Measurements from ENCODE around the gene CADM1. TPM values are rescaled to one million over a fixed set of nuclear protein-coding genes. Genes with fewer than 3 reads are reported as not detected.

CADM1 gene
- total RNA-seq, 2 experiments from 2014 or later: 59.7 to 89.7 TPM

- Histone ChIP-seq H3K27ac (ENCODE audit: low read depth, low read length, poor library complexity, severe bottlenecking) (no peak overlapping the region), H3K79me2 (ENCODE audit: insufficient read depth, low read depth, low read length) (no peaks in the 10 kb centered on the region), H3K9me2 (ENCODE audit: insufficient read depth, low read length) (no peaks in the 10 kb centered on the region), H3K36me3 (ENCODE audit: insufficient read depth, low read length) (no peaks in the 10 kb centered on the region), H2AFZ (ENCODE audit: low read length) (no peak overlapping the region), H3K4me3 (ENCODE audit: low read depth, low read length, poor library complexity, severe bottlenecking) (no peak overlapping the region), H3K4me2 (ENCODE audit: low read length) (no peak overlapping the region), H3K9me3 (ENCODE audit: low read length) (no peaks in the 10 kb centered on the region), H3K4me1 (ENCODE audit: insufficient read depth, low read length, poor library complexity, severe bottlenecking) (no peaks in the 10 kb centered on the region), H4K20me1 (ENCODE audit: insufficient read depth, low read length) (no peaks in the 10 kb centered on the region)
- no TSS peak for BruUV-seq (replicated peaks)
- POLR2A ChIA-PET: no interaction called here
- DNase-seq (ENCODE audit: low spot score): no peak
- TF ChIP-seq EZH2phosphoT487 (IDR thresholded peaks at IDR 0.05; ENCODE audit: borderline replicate concordance, low read depth, low read length) (no peak), CTCF (conservative IDR thresholded peaks at IDR 0.05; ENCODE audit: low read length) (no peak)
- intact Hi-C loops (cut with micrococcal nuclease; ENCODE audit: unreplicated experiment): no loop called here
- CTCF ChIA-PET (ENCODE audit: unreplicated experiment): no interaction called here
Observed at GRCh38 chr11:115148691-115149090, 355.5 kb downstream of the CADM1 start.

GRCh38 chr11:115148101-115148500 is 356.1 kb downstream of the CADM1 start:
- intact Hi-C loops (cut with micrococcal nuclease; ENCODE audit: unreplicated experiment): no loop called here
- Histone ChIP-seq H3K4me1 (ENCODE audit: insufficient read depth, low read length, poor library complexity, severe bottlenecking) (no peaks in the 10 kb centered on the region), H2AFZ (ENCODE audit: low read length) (no peak overlapping the region), H3K4me3 (ENCODE audit: low read depth, low read length, poor library complexity, severe bottlenecking) (no peak overlapping the region), H3K79me2 (ENCODE audit: insufficient read depth, low read depth, low read length) (no peaks in the 10 kb centered on the region), H4K20me1 (ENCODE audit: insufficient read depth, low read length) (no peaks in the 10 kb centered on the region), H3K27ac (ENCODE audit: low read depth, low read length, poor library complexity, severe bottlenecking) (no peak overlapping the region), H3K4me2 (ENCODE audit: low read length) (no peak overlapping the region), H3K9me2 (ENCODE audit: insufficient read depth, low read length) (no peaks in the 10 kb centered on the region), H3K36me3 (ENCODE audit: insufficient read depth, low read length) (no peaks in the 10 kb centered on the region), H3K9me3 (ENCODE audit: low read length) (no peaks in the 10 kb centered on the region)
- no peak for DNase-seq (ENCODE audit: low spot score)
- POLR2A ChIA-PET: no interaction called here
- no TSS peak for BruUV-seq (replicated peaks)
- CTCF ChIA-PET (ENCODE audit: unreplicated experiment): no interaction called here
- TF ChIP-seq CTCF (conservative IDR thresholded peaks at IDR 0.05; ENCODE audit: low read length): no peak
- TF ChIP-seq EZH2phosphoT487 (IDR thresholded peaks at IDR 0.05; ENCODE audit: borderline replicate concordance, low read depth, low read length): no peak

GRCh38 chr11:115147243-115147807 is 356.9 kb downstream of the CADM1 start:
- no peaks in the 10 kb centered on the region for H3K9me3 ChIP-seq (ENCODE audit: low read length)
- no peaks in the 10 kb centered on the region for H3K9me2 ChIP-seq (ENCODE audit: insufficient read depth, low read length)
- H3K4me2 ChIP-seq (ENCODE audit: low read length): no peak overlapping the region
- H3K4me1 ChIP-seq (ENCODE audit: insufficient read depth, low read length, poor library complexity, severe bottlenecking): no peaks in the 10 kb centered on the region
- ChIA-PET POLR2A (no interaction called here), CTCF (ENCODE audit: unreplicated experiment) (no interaction called here)
- no peak overlapping the region for H2AFZ ChIP-seq (ENCODE audit: low read length)
- no peaks in the 10 kb centered on the region for H3K36me3 ChIP-seq (ENCODE audit: insufficient read depth, low read length)
- H3K4me3 ChIP-seq (ENCODE audit: low read depth, low read length, poor library complexity, severe bottlenecking): no peak overlapping the region
- intact Hi-C loops (cut with micrococcal nuclease; ENCODE audit: unreplicated experiment): no loop called here
- no peak overlapping the region for H3K27ac ChIP-seq (ENCODE audit: low read depth, low read length, poor library complexity, severe bottlenecking)
- no peak for TF ChIP-seq EZH2phosphoT487 (IDR thresholded peaks at IDR 0.05; ENCODE audit: borderline replicate concordance, low read depth, low read length)
- TF ChIP-seq CTCF (conservative IDR thresholded peaks at IDR 0.05; ENCODE audit: low read length): no peak
- no peaks in the 10 kb centered on the region for H3K79me2 ChIP-seq (ENCODE audit: insufficient read depth, low read depth, low read length)
- no TSS peak for BruUV-seq (replicated peaks)
- no peak for DNase-seq (ENCODE audit: low spot score)
- no peaks in the 10 kb centered on the region for H4K20me1 ChIP-seq (ENCODE audit: insufficient read depth, low read length)
